Suppressor macrophage (primary cell): ENCODE results near the gene DGKH.

Source experiments
- DNase-seq, 4 experiments: peaks; one replicate each; pipeline ENCODE4 v3.0.0-alpha.2; 2020 to 2022

The DGKH gene

DNA sequence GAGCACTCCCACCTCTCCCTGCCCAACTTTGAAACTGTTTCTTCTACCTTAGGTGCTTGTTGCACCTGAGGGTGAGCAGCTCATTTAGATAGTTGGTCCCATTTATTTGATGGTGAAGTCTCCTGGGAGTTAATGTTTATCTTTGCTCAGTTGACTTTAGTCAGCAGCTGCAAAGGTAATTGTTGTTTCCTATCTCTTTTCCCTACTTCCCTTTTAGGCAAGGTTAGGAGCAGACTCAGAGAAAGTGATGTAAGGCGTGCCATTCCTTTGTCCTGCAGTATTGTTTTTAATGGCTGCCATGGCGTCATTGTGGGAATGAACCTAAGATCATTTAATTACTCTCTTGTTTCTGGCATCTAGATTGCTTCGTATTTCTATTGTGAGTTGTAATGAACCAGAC lies 235.1 kb downstream of the DGKH start:
- no peak for DNase-seq

DNA sequence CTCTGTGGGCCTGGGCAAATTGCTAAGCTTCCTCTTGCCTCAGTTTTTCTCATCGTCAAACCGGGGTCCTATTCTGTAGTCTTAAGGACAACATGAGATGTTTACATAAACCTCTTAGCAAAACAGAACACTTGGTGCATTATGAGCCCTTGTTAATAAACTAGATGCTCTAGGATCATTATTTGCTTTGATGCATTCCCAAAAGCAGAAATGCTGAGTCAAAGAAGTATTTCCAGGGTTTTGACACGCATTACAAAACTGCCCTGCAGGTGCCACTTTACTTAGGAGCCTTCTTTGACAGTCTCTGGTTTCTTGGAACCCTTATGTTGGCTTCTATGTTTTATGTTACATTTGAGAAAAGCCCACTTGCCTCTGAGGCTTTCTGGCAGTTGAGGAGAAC lies 235.6 kb downstream of the DGKH start:
- DNase-seq: no peak
